GM19099 (cell line): Measurements from ENCODE around the gene GPR17.

ENCODE experiments used
- POLR2A ChIP-seq: IDR thresholded peaks from 3 replicates; pipeline ENCODE4 v1.6.1; 2011; ENCODE audit warnings: low read depth; ENCODE audit not compliant: insufficient read length; ENCODE audit errors: extremely low read depth

The GPR17 gene

DNA sequence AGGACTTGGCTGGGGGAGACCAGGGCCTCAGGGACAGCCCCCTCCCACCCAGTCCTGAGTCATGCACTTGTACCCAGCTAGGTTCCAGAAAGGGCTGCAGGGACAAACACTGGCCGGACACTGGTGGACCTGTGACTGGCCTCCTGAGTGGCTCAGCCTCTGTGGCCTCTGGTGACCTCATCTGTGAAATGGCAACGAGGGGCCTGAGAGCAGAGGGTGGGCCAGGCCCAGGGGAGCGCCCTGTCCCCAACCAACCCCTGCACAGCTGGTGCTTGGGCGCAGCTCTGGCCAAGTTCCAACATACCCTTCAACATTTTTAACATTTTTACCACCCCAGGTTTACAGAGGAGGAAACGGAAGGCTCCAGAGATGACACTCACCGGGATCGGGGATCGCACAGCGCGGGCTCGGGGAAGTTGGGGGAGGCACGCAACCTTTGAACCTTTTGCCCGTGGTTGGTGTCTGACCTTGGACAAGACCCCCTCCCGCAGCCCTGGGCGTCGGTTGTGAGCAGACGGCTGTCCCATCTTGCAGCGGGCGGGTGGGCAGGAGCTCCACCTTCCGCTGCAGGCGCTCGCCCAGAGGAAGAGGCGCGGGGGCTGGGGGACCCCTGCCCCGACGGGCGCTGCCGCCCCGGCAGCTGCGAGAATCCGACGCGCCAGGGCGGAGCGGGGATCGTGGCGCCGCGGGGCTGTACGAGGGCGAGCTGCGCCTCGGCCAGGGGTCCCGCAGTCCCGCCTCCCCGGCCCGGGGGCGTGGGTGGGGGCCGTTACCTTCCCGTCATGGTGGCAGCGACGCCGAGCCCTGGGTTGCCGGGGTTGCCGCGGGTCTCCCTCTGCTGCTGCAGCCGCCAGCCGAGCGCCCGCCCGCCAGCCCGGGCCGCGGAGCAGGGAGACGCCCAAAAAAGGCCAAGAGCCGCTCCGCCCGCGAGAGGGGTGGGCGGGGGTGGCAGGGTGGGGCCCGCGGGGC is 28.6 kb downstream of the GPR17 start:
- no peak for TF ChIP-seq POLR2A

GRCh38 chr2:127675331-127676261 is 29.6 kb downstream of the GPR17 start, which contains the start of gene LIMS2:
TSS of gene LIMS2 (minus strand) at chr2:127675530. CDS start at chr2:127675024, 506 bp downstream.
- no peak for TF ChIP-seq POLR2A

- no peak for TF ChIP-seq POLR2A
Measured at GRCh38 chr2:127676906-127677305, 31.0 kb downstream of the GPR17 start.

- TF ChIP-seq POLR2A = no peak
Measured at GRCh38 chr2:127678531-127678930, 32.6 kb downstream of the GPR17 start.

- TF ChIP-seq POLR2A = no peak
Measured at GRCh38 chr2:127678991-127679390, 33.0 kb downstream of the GPR17 start.

DNA sequence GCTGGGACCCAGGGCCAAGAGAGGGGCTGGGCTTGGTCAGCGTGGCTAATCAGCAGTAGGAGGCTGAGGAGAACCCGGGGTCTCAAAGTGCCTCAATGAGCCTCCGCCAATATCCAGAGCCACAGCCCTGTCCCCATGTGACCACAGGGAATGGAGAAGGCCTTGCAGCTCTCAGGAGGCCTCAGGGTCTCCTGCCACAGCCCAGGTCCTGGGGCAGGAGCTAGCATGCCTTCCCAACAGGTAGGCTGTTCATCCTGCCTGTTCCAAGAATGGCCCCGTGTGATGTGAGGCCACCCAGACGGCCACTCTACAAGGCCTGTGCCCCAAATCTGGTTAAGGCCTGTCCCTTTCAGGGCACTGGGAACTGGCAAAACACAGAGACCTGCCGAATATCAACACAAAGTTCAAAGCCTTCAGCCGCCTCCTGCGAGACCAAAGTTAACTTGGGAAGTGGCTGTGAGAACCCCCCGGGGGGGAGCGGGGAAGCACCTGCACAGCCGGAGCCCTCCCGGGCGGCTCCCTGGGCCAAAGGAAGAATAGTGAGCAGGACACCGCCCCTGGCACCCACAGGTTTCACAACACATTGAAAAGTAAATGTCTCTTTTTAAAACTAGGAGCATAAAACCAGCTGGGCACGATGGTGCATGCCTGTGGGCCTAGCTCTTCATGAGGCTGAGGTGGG is 33.9 kb downstream of the GPR17 start:
- TF ChIP-seq POLR2A = no peak

DNA sequence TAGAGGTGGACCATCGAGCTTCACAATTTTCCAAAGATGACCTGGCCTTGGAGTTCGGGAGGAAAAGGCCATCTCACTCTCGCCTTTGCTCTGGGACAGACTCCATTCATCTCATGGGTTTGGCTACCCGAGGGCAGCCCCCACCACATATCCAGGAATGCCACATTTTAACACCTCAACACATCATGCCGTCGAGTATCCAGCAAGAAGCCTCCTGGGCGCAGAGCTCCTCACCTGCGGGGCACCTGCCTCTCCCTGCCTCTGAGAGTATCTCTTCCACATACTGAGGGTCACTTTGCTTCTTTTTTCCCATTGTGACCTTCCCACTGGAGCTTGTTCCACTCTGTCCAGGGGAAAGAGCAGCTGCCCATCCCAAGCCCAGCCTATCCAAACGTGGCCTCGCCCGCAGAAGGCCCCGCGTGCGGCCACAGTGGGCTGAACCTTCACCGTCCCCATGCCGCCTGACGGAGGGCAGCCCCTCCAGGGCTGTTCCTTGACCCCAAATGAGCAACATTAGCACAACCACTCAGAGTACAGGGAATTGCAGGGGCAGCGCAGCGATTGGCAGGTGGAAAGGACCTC is 34.8 kb downstream of the GPR17 start:
- TF ChIP-seq POLR2A = no peak

GRCh38 chr2:127681288-127681804 is 35.4 kb downstream of the GPR17 start:
- no peak for TF ChIP-seq POLR2A

- no peak for TF ChIP-seq POLR2A
Measured at GRCh38 chr2:127681976-127682857, 36.3 kb downstream of the GPR17 start.

DNA sequence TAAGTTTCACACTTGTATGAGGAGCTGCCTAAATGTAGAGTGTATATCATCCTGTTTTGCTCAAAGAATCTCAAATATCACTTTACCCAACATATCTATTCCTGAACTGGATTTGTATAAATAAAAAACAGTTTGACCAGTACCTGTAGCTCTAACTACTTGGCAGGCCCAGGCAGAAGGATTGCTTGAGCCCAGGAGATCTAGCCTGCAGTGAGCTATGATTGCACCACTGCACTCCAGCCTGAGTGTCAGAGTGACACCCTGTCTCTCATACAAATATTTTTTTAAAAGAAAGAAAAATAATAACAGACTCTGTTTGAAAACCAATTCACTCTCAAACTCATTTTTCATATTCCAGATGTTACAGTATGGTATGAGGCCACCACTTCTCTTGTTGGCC is 37.1 kb downstream of the GPR17 start:
- TF ChIP-seq POLR2A = no peak

- no peak for TF ChIP-seq POLR2A
Measured at GRCh38 chr2:127683757-127684156, 37.8 kb downstream of the GPR17 start.

- no peak for TF ChIP-seq POLR2A
Measured at GRCh38 chr2:127685410-127686080, 39.6 kb downstream of the GPR17 start.

GRCh38 chr2:127688405-127688804 is 42.5 kb downstream of the GPR17 start:
- TF ChIP-seq POLR2A = no peak
